HepG2 (cell line): ENCODE results near the gene C4orf46. TPM values are rescaled to one million over a fixed set of nuclear protein-coding genes. Genes with fewer than 3 reads are reported as not detected.

ENCODE experiments used
- ATAD3A ChIP-seq: sonication (generic); formaldehyde crosslinking; IDR thresholded peaks from 2 replicates; pipeline ENCODE4 v1.4.0; 2020; ENCODE audit warnings: missing genetic modification reagents
- EHMT2 ChIP-seq: fragments of 200-600 bp; sonication (generic); IDR thresholded peaks from 2 replicates; pipeline ENCODE4 v1.7.0; 2017; ENCODE audit warnings: antibody characterized with exemption, low read depth, low read length, borderline replicate concordance
- HIVEP1 ChIP-seq: sonication (generic); formaldehyde crosslinking; IDR thresholded peaks from 2 replicates; pipeline ENCODE4 v1.4.0; 2020; ENCODE audit warnings: mild to moderate bottlenecking, missing genetic modification reagents
- HNRNPH1 ChIP-seq: fragments of 200-400 bp; formaldehyde crosslinking; optimal IDR thresholded peaks from 2 replicates; pipeline ENCODE3; 2017; ENCODE audit warnings: mild to moderate bottlenecking, low read depth, low read length
- KLF16 ChIP-seq, 2 experiments: sonication (generic) in 1 of 2; formaldehyde crosslinking in 1 of 2; IDR thresholded peaks; 2 replicates each; pipeline versions ENCODE4 v1.6.1 to v1.8.0; 2016 to 2023; ENCODE audit warnings: missing genetic modification reagents in 2 of 2, missing compliant biosample characterization in 1 of 2
- ONECUT2 ChIP-seq: sonication (generic); formaldehyde crosslinking; IDR thresholded peaks from 2 replicates; pipeline ENCODE4 v1.4.0; 2020; ENCODE audit warnings: missing genetic modification reagents
- RORA ChIP-seq: sonication (generic); formaldehyde crosslinking; IDR thresholded peaks from 2 replicates; pipeline ENCODE4 v1.5.0; 2020; ENCODE audit warnings: mild to moderate bottlenecking, missing genetic modification reagents, moderate library complexity
- SUZ12 ChIP-seq: fragments of 150-350 bp; IDR thresholded peaks from 2 replicates; pipeline ENCODE4 v1.6.1; 2014; ENCODE audit warnings: low read depth, low read length
- ZMYM3 ChIP-seq: sonication (generic); formaldehyde crosslinking; IDR thresholded peaks from 2 replicates; pipeline ENCODE4 v1.5.1; 2020; ENCODE audit warnings: mild to moderate bottlenecking, missing genetic modification reagents
- polyA plus RNA-seq, 8 experiments: library from polyadenylated mRNA; depleted of rRNA in 3 of 8; stranded (reverse) in 7 of 8; unstranded in 1 of 8; fragments of >200 nt; fragmentation: Illumina TruSeq in 4 of 8; extraction: Trizol in 4 of 8; gene quantifications; 2 replicates each; pipeline versions ENCODE4 v1.2.1 to v1.2.3, GENCODE V29; 2011 to 2016; ENCODE audit warnings: low read depth in 4 of 8, missing spikeins in 1 of 8, mixed read lengths in 1 of 8; ENCODE audit not compliant: insufficient read depth in 1 of 8
- total RNA-seq, 5 experiments: library from RNA; depleted of rRNA; stranded (reverse); fragments of >200 nt; fragmentation: Illumina TruSeq; extraction: Trizol; gene quantifications; 2 replicates each; pipeline ENCODE4 v1.2.3, GENCODE V29; 2016; ENCODE audit warnings: low read depth in 1 of 5
- TF ChIP-seq, protein P1 (sequence below): sonication (generic); formaldehyde crosslinking; IDR thresholded peaks from 2 replicates; pipeline ENCODE4 v1.4.0; 2020; ENCODE audit warnings: mild to moderate bottlenecking, missing genetic modification reagents
- TF ChIP-seq, protein P2 (sequence below), 2 experiments: fragments of 450-650 bp in 1 of 2; sonication (generic) in 1 of 2; formaldehyde crosslinking; IDR thresholded peaks; 2 replicates each; pipeline versions ENCODE4 v1.5.0 to v1.8.0; 2020 to 2022; ENCODE audit warnings: mild to moderate bottlenecking in 1 of 2, missing genetic modification reagents in 1 of 2
- TF ChIP-seq, protein P3 (sequence below): sonication (generic); formaldehyde crosslinking; IDR thresholded peaks from 2 replicates; pipeline ENCODE4 v1.8.1; 2023; ENCODE audit warnings: missing genetic modification reagents, inconsistent platforms, borderline replicate concordance

C4orf46 gene
- total and polyA plus RNA-seq, 2 of the 13 experiments (the other 11 are each of a cell fraction or from before 2014, with no cell fraction given), result 8.5 to 10.4 TPM

DNA sequence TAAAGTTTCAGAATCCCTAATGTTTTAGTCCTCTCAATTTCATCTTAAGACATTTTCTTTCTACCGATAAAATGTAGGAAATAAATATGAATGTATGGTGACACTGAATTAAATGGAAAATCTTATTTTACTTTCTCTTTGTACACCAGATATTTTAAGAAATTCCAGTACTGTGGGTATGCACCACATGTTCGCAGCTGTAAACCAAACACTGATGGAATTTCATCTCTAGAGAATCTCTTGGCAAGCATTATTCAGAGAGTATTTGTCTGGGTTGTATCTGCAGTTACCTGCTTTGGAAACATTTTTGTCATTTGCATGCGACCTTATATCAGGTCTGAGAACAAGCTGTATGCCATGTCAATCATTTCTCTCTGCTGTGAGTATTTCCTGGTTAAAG is 26.9 kb downstream of the C4orf46 start (continued):
- TF ChIP-seq, protein P1, sequence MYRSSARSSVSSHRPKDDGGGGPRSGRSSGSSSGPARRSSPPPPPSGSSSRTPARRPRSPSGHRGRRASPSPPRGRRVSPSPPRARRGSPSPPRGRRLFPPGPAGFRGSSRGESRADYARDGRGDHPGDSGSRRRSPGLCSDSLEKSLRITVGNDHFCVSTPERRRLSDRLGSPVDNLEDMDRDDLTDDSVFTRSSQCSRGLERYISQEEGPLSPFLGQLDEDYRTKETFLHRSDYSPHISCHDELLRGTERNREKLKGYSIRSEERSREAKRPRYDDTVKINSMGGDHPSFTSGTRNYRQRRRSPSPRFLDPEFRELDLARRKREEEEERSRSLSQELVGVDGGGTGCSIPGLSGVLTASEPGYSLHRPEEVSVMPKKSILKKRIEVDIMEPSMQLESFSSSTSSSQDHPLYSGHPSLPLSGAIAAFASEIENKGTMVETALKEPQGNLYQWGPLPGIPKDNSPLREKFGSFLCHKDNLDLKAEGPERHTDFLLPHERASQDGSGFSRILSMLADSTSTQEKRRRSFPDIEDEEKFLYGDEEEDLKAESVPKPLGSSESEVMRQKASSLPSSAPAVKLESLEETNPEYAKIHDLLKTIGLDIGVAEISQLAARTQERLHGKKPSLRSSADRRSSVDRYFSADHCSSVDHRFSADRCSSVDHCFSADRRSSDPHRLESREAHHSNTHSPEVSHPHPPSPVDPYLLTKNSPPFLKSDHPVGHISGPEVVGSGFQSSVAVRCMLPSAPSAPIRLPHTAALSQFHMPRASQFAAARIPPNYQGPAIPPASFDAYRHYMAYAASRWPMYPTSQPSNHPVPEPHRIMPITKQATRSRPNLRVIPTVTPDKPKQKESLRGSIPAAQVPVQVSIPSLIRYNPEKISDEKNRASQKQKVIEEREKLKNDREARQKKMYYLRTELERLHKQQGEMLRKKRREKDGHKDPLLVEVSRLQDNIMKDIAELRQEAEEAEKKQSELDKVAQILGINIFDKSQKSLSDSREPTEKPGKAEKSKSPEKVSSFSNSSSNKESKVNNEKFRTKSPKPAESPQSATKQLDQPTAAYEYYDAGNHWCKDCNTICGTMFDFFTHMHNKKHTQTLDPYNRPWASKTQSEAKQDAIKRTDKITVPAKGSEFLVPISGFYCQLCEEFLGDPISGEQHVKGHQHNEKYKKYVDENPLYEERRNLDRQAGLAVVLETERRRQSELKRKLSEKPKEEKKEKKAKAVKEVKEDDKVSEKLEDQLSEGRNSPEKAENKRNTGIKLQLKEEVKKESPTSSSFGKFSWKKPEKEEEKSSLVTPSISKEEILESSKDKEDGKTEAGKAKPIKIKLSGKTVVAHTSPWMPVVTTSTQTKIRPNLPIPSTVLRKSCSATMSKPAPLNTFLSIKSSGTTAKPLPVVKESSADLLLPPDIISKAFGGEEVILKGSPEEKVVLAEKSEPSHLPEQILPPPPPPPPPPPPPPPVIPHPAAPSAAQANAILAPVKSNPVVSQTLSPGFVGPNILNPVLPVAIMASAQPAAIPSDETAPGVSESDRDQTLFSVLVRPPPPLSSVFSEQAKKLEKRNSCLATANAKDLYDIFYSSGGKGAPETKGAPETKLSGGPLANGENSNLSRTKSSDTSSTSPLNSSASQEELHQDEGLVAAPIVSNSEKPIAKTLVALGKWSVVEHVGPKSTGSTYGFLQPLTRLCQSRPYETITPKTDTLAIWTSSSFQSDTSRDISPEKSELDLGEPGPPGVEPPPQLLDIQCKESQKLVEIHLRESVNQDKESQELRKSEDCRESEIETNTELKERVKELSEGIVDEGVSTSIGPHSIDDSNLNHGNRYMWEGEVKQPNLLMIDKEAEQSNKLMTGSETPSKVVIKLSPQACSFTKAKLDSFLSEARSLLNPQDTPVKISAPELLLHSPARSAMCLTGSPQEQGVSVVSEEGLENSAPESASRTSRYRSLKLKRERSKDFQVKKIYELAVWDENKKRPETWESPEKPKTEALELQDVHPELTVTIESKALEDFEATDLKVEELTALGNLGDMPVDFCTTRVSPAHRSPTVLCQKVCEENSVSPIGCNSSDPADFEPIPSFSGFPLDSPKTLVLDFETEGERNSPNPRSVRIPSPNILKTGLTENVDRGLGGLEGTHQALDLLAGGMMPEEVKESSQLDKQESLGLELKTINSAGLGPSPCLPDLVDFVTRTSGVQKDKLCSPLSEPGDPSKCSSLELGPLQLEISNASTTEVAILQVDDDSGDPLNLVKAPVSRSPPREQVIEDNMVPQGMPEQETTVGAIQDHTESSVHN (CRISPR knock-in tag), result no peak
- no peak for TF ChIP-seq HIVEP1 (CRISPR knock-in tag)
- TF ChIP-seq ZMYM3, result no peak
- TF ChIP-seq SUZ12, result no peak
- TF ChIP-seq, protein P2, sequence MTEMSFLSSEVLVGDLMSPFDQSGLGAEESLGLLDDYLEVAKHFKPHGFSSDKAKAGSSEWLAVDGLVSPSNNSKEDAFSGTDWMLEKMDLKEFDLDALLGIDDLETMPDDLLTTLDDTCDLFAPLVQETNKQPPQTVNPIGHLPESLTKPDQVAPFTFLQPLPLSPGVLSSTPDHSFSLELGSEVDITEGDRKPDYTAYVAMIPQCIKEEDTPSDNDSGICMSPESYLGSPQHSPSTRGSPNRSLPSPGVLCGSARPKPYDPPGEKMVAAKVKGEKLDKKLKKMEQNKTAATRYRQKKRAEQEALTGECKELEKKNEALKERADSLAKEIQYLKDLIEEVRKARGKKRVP (CRISPR knock-in tag; IDR thresholded peaks at IDR 0.05), result no peak
- TF ChIP-seq ONECUT2, result no peak
- TF ChIP-seq, protein P3, sequence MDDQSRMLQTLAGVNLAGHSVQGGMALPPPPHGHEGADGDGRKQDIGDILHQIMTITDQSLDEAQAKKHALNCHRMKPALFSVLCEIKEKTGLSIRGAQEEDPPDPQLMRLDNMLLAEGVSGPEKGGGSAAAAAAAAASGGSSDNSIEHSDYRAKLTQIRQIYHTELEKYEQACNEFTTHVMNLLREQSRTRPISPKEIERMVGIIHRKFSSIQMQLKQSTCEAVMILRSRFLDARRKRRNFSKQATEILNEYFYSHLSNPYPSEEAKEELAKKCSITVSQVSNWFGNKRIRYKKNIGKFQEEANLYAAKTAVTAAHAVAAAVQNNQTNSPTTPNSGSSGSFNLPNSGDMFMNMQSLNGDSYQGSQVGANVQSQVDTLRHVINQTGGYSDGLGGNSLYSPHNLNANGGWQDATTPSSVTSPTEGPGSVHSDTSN (CRISPR knock-in tag), result no peak
- no peak for TF ChIP-seq KLF16 (CRISPR knock-in tag; IDR thresholded peaks at IDR 0.05)
- no peak for TF ChIP-seq RORA
- no peak for TF ChIP-seq EHMT2
- no peak for TF ChIP-seq HNRNPH1
- TF ChIP-seq ATAD3A (CRISPR knock-in tag), result no peak
